Suppressor macrophage treated with lipopolysaccharide for 1 hour (primary cell): ENCODE data around the gene RHBDD1.

ENCODE experiments used
- DNase-seq, 3 donors: peaks; one replicate each; pipeline ENCODE4 v3.0.0-alpha.2; 2020 to 2022

RHBDD1 gene

DNA sequence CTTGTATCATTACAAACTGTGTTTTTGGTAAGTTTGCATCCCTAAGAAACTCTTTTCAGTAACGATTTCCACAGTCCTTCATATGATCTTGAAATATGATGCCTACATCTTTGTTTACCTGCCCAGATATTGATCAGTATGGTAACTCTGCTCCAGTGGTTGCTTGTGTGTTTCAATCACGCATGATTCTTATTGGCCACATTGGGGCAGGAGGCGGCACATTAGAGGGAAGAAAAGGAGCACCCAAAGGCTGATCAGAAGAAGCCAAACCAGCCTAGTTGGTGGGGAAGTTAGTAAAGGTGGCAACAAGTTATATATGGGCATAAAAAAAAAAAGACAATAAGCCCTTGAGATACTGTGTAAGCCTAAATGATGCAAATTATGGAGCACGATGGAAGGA, 158.9 kb downstream of the RHBDD1 start:
- no peak for DNase-seq

DNA sequence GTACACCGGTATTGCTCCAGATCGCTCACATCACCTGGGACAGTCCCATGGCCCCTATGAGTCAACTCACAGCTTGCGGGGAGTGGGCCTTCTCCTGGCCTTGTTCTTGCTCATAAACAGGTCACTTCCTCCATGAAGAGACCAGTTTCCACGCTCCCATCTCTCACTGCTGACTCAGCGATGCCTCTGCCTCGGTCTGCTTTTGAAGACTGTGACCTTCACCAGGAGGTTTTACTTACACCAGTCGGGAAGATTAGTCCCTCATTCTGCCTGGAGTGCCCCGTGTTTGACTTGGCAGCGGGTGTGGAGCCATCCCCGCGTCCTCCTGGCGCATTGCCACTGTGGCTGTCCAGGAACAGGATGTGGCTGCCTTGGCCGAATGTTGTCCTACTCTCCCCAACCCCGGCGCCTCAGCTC, 159.8 kb downstream of the RHBDD1 start:
- DNase-seq: peak in 2 of 3 donors; percentile 2 to 16

DNA sequence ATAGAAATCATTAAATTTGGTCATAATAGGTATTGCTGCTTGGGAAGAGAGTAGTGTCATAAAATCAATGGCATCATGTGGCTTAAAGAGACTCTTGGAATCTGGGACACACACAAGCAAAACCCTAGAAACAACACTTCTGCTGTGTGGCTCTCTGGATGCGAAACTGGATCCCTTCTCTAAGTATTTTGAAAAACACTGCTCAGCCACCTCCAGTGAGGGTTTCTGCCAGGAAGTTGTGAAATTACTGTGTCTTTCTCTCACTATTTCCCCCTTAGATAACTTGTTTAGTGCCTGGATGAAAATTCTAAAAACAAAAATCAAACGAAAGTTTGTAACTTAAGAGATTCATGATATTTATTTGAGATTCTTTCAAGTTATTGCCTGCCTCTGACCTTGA, 163.8 kb downstream of the RHBDD1 start:
- DNase-seq: no peak

DNA sequence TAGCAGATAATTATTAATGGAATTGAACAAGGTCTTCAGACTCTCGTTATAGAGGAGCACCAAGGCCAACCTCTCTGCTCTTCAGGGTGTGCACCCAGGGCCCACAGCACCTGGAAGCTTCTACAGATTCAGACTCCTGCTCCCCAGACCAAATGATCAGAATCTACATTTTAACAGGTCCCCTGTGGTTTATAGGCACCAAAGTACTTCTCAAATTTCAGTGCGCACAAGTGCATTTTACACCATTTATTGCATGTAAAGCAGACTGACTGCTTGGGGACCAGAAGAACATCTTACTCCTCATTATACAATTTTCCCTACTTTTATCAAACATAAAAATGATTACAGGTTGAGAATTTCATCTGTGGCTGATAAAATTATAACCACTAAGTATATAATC, 164.3 kb downstream of the RHBDD1 start:
- DNase-seq: no peak

DNA sequence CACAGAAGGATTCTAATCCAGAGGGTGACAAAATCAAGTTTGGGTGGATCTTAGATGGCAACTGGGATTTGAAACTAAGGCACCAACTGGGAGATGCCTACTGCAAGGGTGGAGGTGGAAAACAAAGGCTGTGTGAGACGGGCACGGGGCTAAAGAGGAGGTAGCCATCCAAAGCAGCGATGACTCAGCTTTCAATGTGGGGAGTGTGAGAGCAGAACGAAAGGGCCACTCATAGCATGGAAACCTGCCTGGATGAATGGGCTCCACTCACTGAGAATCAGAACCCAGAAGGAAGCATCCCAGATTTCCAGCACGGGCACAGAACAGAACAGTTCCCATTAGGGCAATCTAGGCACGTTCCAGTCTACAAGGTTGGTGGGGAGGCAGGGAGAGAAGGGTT, 168.6 kb downstream of the RHBDD1 start:
- DNase-seq: no peak

DNA sequence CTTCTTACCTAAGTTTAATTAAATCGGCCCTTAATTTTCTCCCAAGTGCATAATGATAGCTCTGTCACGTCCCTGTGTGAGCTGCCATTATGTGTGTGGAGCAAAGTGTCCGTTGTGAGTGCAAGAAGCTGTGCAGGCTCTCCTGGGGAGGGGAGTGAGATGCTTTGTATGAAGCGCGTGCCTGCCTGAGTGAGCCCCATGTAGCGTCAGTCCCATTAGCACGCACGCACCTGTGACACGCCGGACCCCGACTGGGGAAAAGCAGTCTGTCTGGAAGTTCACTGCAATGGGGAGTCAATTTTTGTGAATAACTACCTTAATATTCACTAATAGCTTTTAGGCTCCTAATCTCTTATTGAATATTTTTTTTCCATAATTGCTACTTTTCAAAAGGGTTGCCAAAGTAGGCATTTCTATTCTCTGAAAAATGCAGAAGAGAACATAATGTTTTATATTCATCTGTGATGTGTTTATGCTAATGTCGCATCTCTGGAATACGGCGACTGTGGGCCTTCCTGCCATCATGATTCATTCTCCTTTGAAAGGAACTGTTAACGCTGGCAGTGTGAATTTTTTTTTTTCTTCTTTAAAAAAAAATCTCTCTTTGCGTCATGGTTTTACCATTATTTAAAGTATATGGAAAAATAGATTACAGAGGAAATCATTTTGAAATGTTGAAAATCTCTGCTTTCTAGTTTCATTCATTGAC, 170.5 kb downstream of the RHBDD1 start:
- no peak for DNase-seq

GRCh38 chr2:227007148-227007547, 171.3 kb downstream of the RHBDD1 start:
- DNase-seq: no peak

DNA sequence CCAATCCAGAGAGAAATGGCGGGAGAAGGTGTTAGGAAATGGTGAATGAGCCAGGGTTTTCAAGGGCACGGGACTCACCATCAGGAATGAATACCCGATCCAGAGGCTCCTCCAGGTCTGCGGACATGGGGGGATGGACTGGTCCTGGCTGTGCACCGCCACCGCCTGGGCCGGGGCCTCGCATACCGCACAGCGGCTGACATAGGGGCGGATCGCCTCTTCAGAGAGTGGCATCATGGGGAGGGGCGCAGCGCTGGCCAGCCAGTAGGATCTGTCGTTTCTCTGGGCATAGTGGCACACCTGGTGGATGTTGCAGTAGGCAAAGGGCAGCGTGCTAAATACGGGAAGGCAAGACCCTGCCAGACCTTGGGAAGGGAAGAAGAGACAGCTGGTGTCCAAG, 172.1 kb downstream of the RHBDD1 start:
- DNase-seq: no peak

DNA sequence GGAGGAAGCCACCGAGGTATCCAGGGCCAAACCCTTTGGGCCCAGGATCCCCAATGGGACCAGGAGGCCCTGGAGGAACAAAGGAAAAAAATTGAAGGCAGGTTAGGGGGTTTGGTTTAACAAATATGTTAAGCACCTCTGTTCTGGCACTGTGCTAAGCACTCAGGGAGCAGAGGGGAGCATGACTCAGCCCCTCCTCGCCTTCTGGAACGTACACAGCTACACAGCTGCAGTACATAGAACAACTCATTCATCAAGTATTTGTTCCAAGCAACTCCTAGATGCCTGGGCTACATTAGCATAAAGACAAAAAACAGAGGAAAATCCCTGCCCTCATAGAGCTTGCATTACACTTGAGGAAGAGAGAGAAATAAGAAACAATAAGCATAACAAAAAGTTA, 174.6 kb downstream of the RHBDD1 start:
- DNase-seq: no peak

GRCh38 chr2:227013330-227013729, 177.5 kb downstream of the RHBDD1 start:
- DNase-seq: no peak

DNA sequence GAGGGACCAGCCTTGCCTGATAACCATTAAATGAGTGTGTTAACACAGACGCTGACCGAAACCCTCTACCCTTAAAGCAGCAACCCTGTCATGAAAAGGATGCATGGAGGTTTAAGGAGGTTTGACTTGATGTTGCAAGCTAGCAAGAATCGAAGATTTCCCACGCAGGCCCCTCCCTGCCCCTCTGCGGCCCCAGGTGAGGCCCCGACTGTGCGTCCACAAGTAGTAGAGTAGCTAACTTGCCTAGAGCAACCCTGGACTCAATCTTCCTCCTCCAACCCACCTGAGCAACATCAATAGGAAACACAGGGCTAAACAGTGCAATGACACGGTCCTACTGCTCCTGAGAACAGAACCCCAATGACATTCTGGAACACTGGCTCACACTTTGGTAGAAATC, 178.0 kb downstream of the RHBDD1 start:
- DNase-seq: no peak

DNA sequence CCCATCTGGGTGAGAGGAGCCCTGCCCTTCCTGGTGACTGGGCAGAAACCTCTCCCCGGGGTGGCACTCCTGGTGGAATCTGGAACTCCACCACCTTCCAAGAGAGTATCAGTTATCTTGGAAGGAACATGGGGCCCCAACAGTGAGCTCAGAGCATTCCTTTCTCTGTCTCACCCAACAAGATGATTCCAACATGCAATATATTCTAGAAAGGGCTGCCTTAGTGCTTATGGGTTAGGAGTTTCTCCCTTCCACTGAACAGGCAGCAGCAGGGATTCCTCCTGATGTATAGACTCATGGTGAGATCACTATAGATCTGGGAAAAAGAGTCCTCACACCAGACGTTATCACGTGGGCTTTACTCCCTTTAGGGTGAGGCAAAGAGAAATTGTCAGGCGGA, 181.0 kb downstream of the RHBDD1 start:
- no peak for DNase-seq

GRCh38 chr2:227020416-227020815, 184.6 kb downstream of the RHBDD1 start:
- peak in 2 of 3 donors; percentile 5 to 32 for DNase-seq

DNA sequence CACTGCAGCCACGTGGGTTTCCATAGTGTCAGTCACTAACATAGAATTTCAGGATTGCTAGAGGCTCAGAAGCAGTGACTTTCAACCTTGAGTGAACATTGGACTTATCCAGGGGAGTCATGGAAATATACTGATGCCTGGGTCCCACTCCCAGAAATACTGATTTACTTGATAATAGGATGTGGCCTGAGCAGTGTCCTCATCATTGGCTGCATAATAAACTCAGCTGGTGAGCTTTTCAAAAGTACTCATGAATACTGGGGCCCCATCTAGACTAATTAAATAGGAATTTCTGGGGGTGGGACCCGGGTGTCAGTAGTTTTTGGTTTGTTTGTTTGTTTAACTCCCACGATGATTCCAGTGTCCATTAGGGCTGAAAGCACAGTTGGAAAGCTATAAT, 186.8 kb downstream of the RHBDD1 start:
- no peak for DNase-seq

GRCh38 chr2:227025510-227025909, 189.7 kb downstream of the RHBDD1 start:
- no peak for DNase-seq

DNA sequence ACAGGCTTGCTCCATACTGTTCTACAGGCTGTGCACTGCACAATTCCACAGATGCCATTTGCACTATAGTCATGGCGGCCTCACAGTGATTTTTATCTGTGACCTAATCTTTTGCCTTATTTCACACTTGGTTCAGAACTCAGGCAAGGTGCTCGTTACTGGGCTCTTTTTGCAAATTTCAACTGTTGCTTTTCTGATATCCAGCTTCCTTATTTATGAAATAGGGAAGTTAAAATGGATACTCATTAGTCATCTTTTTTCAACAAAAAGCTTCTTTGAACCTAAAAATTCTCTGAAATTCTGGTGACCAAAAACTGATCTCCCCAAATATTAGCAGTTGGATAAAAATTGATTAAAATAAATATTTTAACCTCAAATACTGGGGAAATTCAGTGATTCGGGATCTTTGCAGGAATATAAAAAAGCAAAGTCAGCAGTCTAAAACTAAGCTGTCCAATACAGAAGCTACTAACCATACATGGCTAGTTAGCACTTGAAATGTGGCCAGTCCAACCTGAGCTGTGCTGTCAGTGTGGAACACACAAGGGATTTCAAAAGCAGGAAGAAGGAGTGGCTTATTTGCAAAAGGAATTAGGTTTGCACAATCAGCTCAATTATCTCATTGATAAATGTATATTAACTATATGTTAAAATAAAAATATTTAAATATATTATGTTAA, 193.7 kb downstream of the RHBDD1 start:
- DNase-seq: peak; percentile 18 to 63 (median 60)

- no peak for DNase-seq
These were observed 194.9 kb downstream of the RHBDD1 start for GRCh38 chr2:227030789-227031188.

- DNase-seq: no peak
These were observed 195.5 kb downstream of the RHBDD1 start for GRCh38 chr2:227031379-227031778.

- peak; percentile 27 to 58 (median 42) for DNase-seq
These were observed 197.8 kb downstream of the RHBDD1 start for GRCh38 chr2:227033471-227034148.

- DNase-seq: no peak
These were observed 200.0 kb downstream of the RHBDD1 start for GRCh38 chr2:227035711-227036367.

GRCh38 chr2:227036527-227036926, 200.7 kb downstream of the RHBDD1 start:
- DNase-seq: no peak

- DNase-seq: no peak
These were observed 202.8 kb downstream of the RHBDD1 start for GRCh38 chr2:227038550-227039189.

DNA sequence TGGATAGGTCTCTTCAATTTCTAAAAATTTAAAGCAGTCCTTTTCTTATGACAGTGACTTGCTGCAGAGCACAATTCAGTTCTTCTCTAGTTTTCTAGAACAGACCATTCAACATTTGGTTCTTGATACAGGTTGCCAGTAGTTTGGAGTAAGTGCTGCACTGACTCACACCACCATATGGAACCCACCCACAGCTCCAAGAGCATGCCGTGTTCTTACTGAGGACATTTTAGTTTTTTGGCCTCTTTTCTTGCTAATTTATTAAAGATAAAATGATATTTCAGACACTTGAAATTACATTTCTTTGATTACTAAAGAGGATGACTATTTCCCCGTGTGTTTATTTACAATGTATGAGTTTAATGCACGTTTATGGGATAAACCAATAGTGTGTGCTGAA, 208.1 kb downstream of the RHBDD1 start:
- DNase-seq: no peak
